SH-SY5Y (cell line): ENCODE data around the gene HARBI1.

Source experiments
- GATA2 ChIP-seq: IDR thresholded peaks from 2 replicates; pipeline ENCODE4 v1.6.1; 2011; ENCODE audit warnings: mild to moderate bottlenecking, low read depth, low read length
- GATA3 ChIP-seq: IDR thresholded peaks from 2 replicates; pipeline ENCODE4 v1.6.1; 2011; ENCODE audit warnings: low read depth, mild to moderate bottlenecking, low read length, moderate library complexity

DNA sequence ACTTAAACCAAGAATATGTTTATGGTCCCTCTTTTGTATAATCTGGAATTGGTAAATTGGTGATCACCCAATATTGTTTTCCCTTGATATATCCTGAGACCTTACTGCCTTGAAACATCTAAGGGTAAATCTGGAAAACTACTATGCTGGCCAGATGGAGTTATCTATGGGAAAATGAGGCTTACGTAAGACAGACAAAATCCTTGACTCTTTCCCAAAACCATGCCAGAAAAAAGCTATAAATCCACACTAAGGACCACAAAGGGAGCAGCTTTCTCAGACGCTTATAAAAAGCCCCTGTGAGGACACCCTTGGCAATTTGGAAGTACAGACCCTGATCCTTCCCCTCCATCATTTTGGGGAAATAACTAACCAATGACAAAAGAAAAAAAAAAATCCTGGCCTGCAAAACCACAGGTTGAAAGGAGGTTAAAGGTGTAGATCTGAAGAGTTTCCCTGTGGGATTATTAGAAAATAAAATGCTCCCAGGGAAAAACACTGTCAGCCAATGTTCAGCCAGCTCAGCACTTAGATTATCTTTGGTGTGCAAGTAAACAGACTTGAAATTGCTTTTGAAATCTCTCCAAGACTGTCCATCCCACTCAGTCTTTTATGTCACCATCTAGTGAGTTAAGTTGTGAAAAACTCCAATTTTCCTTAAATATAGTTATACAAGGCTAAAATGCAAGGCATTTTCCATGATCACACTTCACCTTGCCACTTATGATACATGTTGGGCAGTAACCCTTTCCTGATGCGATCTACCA is 16.6 kb downstream of the HARBI1 start:
- TF ChIP-seq GATA2: no peak
- no peak for TF ChIP-seq GATA3
